SK-N-SH treated with all-trans-retinoic acid at 6 μM for 48 hours (cell line): ENCODE results near the gene BTBD17.

Experiments used
- CSDC2 ChIP-seq: fragments of 250-450 bp; sonication (Bioruptor Pico); IDR thresholded peaks from 2 replicates; pipeline ENCODE4 v1.5.0; 2020; ENCODE audit warnings: mild to moderate bottlenecking, moderate library complexity
- ESRRG ChIP-seq: fragments of 250-450 bp; sonication (Bioruptor Pico); IDR thresholded peaks from 2 replicates; pipeline ENCODE4 v1.6.1; 2021; ENCODE audit warnings: mild to moderate bottlenecking

GRCh38 chr17:74373838-74374606, 12.4 kb upstream of the BTBD17 start:
- no peak for TF ChIP-seq ESRRG
- no peak for TF ChIP-seq CSDC2 (CRISPR knock-in tag)
